CD14-positive monocyte (primary cell): ENCODE data around the gene GAL. TPM values are rescaled to one million over a fixed set of nuclear protein-coding genes. Genes with fewer than 3 reads are reported as not detected.
A peak's percentile ranks its signal among the peaks of the same experiment; 100 is the strongest.

ENCODE experiments used
- DNase-seq, 3 donors: peaks; one replicate each; pipeline ENCODE4 v3.0.0-alpha.2; 2011 to 2022
- H2AFZ ChIP-seq: 2 replicates; pipeline ENCODE4 v1.6.0; 2012; ENCODE audit warnings: mild to moderate bottlenecking, low read depth, low read length, inconsistent platforms; ENCODE audit not compliant: insufficient read depth, poor library complexity, severe bottlenecking
- H3K27ac ChIP-seq, 2 donors: 1 replicate in 1 of 2; 2 replicates in 1 of 2; pipeline ENCODE4 v1.5.1; 2012 to 2013; ENCODE audit warnings: low read length in 2 of 2, control low read depth in 1 of 2, inconsistent platforms in 1 of 2, low read depth in 1 of 2, mild to moderate bottlenecking in 1 of 2
- H3K27me3 ChIP-seq, 2 donors: one replicate each; pipeline versions ENCODE4 v1.6.0 to v1.6.1; 2011 to 2013; ENCODE audit warnings: low read length in 2 of 2; ENCODE audit not compliant: control insufficient read depth in 2 of 2, insufficient read depth in 2 of 2
- H3K36me3 ChIP-seq, 2 donors: replicated peaks in 1 of 2; 1 replicate in 1 of 2; 2 replicates in 1 of 2; pipeline versions ENCODE4 v1.5.1 to v1.6.1; 2012 to 2013; ENCODE audit warnings: low read length in 2 of 2, control low read depth in 1 of 2, inconsistent platforms in 1 of 2, mild to moderate bottlenecking in 1 of 2; ENCODE audit not compliant: insufficient read depth in 2 of 2, control insufficient read depth in 1 of 2
- H3K4me1 ChIP-seq, 2 donors: 1 replicate in 1 of 2; 2 replicates in 1 of 2; pipeline versions ENCODE4 v1.5.1 to v1.6.1; 2012 to 2013; ENCODE audit warnings: low read length in 2 of 2, control low read depth in 1 of 2, inconsistent platforms in 1 of 2, mild to moderate bottlenecking in 1 of 2, moderate library complexity in 1 of 2; ENCODE audit not compliant: insufficient read depth in 2 of 2, control insufficient read depth in 1 of 2
- H3K4me2 ChIP-seq: replicated peaks from 2 replicates; pipeline ENCODE3; 2012; ENCODE audit warnings: low read length, moderate library complexity, mild to moderate bottlenecking; ENCODE audit not compliant: poor library complexity, severe bottlenecking; ENCODE audit errors: extremely low read depth
- H3K4me3 ChIP-seq, 3 experiments: fragments of 200-600 bp in 1 of 3; sonication (generic) in 1 of 3; replicated peaks in 1 of 3; 1 replicate in 2 of 3; 2 replicates in 1 of 3; pipeline ENCODE4 v1.5.1; 2011 to 2013; ENCODE audit warnings: low read length in 3 of 3, mild to moderate bottlenecking in 3 of 3, control low read depth in 2 of 3, low read depth in 2 of 3, inconsistent platforms in 1 of 3, moderate library complexity in 1 of 3
- H3K79me2 ChIP-seq: 2 replicates; pipeline ENCODE4 v1.6.0; 2012; ENCODE audit warnings: mild to moderate bottlenecking, control low read depth, inconsistent platforms, low read length, moderate library complexity; ENCODE audit not compliant: insufficient read depth
- H3K9ac ChIP-seq: 2 replicates; pipeline ENCODE4 v1.6.0; 2017; ENCODE audit warnings: low read length, mild to moderate bottlenecking; ENCODE audit not compliant: insufficient read depth, poor library complexity, severe bottlenecking
- H3K9me3 ChIP-seq, 2 donors: replicated peaks in 1 of 2; 1 replicate in 1 of 2; 2 replicates in 1 of 2; pipeline versions ENCODE4 v1.5.1 to v1.6.1; 2012 to 2013; ENCODE audit warnings: low read length in 2 of 2, control low read depth in 1 of 2; ENCODE audit not compliant: control insufficient read depth in 1 of 2, insufficient read depth in 1 of 2
- H4K20me1 ChIP-seq: 2 replicates; pipeline ENCODE4 v1.6.0; 2012; ENCODE audit warnings: mild to moderate bottlenecking, low read length, control low read depth, moderate library complexity; ENCODE audit not compliant: insufficient read depth
- H3K27ac Mint-ChIP-seq, 7 donors: one replicate each; pipeline ENCODE4 v1.8.0; 2020; ENCODE audit warnings: mild to moderate bottlenecking in 7 of 7, mixed read lengths in 7 of 7, moderate library complexity in 6 of 7, inconsistent platforms in 2 of 7
- H3K27me3 Mint-ChIP-seq, 3 donors: one replicate each; pipeline ENCODE4 v1.8.0; 2021 to 2022; ENCODE audit warnings: low read depth in 3 of 3, mild to moderate bottlenecking in 3 of 3, mixed read lengths in 3 of 3, moderate library complexity in 3 of 3, inconsistent platforms in 1 of 3
- H3K36me3 Mint-ChIP-seq, 2 donors: one replicate each; pipeline ENCODE4 v1.8.0; 2020; ENCODE audit warnings: mixed read lengths in 2 of 2, inconsistent platforms in 1 of 2, mild to moderate bottlenecking in 1 of 2
- H3K4me1 Mint-ChIP-seq: one replicate; pipeline ENCODE4 v1.8.0; 2020; ENCODE audit warnings: mild to moderate bottlenecking, mixed read lengths
- H3K4me3 Mint-ChIP-seq, 2 donors: one replicate each; pipeline ENCODE4 v1.8.0; 2020; ENCODE audit warnings: mild to moderate bottlenecking in 2 of 2, mixed read lengths in 2 of 2, moderate library complexity in 1 of 2
- H3K9me3 Mint-ChIP-seq, 7 donors: one replicate each; pipeline ENCODE4 v1.8.0; 2020 to 2022; ENCODE audit warnings: mixed read lengths in 7 of 7, mild to moderate bottlenecking in 6 of 7, moderate library complexity in 6 of 7, inconsistent platforms in 2 of 7
- WGBS: methylation state at CpG from one replicate; pipeline ENCODE4 v1.1.5; 2013; ENCODE audit warnings: missing lambda C conversion rate; ENCODE audit not compliant: insufficient coverage; 5-methylcytosine and 5-hydroxymethylcytosine counted together
- intact Hi-C, 2 donors: fragments of 100-400 bp; cut with micrococcal nuclease; formaldehyde crosslinking; loops; one replicate each; pipeline versions ENCODE4 v1.15.0 to v1.15.1; 2023
- polyA plus RNA-seq, 3 donors: library from polyadenylated mRNA; depleted of rRNA in 1 of 3; unstranded in 2 of 3; stranded (reverse) in 1 of 3; fragments of 300-500 nt in 2 of 3; fragments of >200 nt in 1 of 3; fragmentation: Illumina TruSeq in 2 of 3; gene quantifications; 1 replicate in 2 of 3; 2 replicates in 1 of 3; pipeline ENCODE4 v1.2.3, GENCODE V29; 2012 to 2021
- TF ChIP-seq, protein P1 (sequence below): fragments of 200-600 bp; IDR thresholded peaks from one replicate; pipeline ENCODE4 v1.8.0; 2022; ENCODE audit warnings: antibody characterized with exemption, mild to moderate bottlenecking

The GAL gene
- polyA plus RNA-seq, 3 donors = not detected

- no peaks in the 10 kb centered on the region for H3K36me3 Mint-ChIP-seq
- no peaks in the 10 kb centered on the region for H3K79me2 ChIP-seq
- no peaks in the 10 kb centered on the region for H3K36me3 ChIP-seq
- no peak overlapping the region for H2AFZ ChIP-seq
- no peak overlapping the region for H3K4me3 Mint-ChIP-seq
- TF ChIP-seq, protein P1, sequence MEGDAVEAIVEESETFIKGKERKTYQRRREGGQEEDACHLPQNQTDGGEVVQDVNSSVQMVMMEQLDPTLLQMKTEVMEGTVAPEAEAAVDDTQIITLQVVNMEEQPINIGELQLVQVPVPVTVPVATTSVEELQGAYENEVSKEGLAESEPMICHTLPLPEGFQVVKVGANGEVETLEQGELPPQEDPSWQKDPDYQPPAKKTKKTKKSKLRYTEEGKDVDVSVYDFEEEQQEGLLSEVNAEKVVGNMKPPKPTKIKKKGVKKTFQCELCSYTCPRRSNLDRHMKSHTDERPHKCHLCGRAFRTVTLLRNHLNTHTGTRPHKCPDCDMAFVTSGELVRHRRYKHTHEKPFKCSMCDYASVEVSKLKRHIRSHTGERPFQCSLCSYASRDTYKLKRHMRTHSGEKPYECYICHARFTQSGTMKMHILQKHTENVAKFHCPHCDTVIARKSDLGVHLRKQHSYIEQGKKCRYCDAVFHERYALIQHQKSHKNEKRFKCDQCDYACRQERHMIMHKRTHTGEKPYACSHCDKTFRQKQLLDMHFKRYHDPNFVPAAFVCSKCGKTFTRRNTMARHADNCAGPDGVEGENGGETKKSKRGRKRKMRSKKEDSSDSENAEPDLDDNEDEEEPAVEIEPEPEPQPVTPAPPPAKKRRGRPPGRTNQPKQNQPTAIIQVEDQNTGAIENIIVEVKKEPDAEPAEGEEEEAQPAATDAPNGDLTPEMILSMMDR = no peak
- no peaks in the 10 kb centered on the region for H4K20me1 ChIP-seq
- 94% methylated on average over 15 of the region's 16 CpGs for WGBS
- H3K9me3 ChIP-seq = peaks cover 11 to 13% of the 10 kb centered on the region in 2 donors
- peaks cover 0 to 19% (median 14%) of the 10 kb centered on the region in 7 donors for H3K9me3 Mint-ChIP-seq
- H3K4me2 ChIP-seq = no peak overlapping the region
- H3K27me3 ChIP-seq = no peaks in the 10 kb centered on the region
- H3K4me3 ChIP-seq = no peak overlapping the region
- no peaks in the 10 kb centered on the region for H3K4me1 ChIP-seq
- DNase-seq = no peak
- peaks cover 2 to 17% (median 11%) of the 10 kb centered on the region in 3 donors for H3K27me3 Mint-ChIP-seq
- H3K27ac ChIP-seq = no peak overlapping the region
- peaks cover 4% of the 10 kb centered on the region for H3K4me1 Mint-ChIP-seq
- H3K27ac Mint-ChIP-seq = peak overlapping the region in 1 of 7 donors; percentile 54
- intact Hi-C loops = no loop called here
- no peak overlapping the region for H3K9ac ChIP-seq
Measured at GRCh38 chr11:68674461-68674860, 9.9 kb upstream of the GAL start.

DNA sequence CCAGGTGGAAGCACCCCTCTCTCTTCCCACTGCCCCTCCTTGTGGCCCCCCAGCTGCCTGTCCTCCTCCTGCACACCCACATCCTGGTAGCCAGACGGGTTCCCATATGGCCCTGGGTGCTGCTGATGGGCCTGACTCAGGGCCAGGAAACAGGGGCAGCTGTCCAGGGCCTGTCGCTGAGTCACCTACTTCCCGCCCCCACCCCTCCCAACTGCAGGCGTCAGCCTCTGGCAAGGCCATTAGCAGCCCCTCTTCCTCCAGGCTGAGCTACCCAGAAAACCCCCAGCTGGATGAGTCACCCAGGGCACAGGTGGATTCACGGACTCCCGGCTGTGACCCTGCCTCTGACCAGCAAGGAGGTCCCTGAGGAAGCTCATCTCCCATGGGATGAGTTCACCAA, 6.9 kb upstream of the GAL start:
- Histone ChIP-seq H2AFZ (no peak overlapping the region), H3K9ac (no peak overlapping the region), H3K27me3 (peaks cover 0 to 3% of the 10 kb centered on the region in 2 donors), H4K20me1 (no peaks in the 10 kb centered on the region), H3K4me1 (no peaks in the 10 kb centered on the region), H3K4me3 (no peak overlapping the region), H3K9me3 (peaks cover 11 to 13% of the 10 kb centered on the region in 2 donors), H3K36me3 (no peaks in the 10 kb centered on the region), H3K4me2 (no peak overlapping the region), H3K27ac (no peak overlapping the region), H3K79me2 (no peaks in the 10 kb centered on the region)
- H3K36me3 Mint-ChIP-seq = no peaks in the 10 kb centered on the region
- intact Hi-C loops = no loop called here
- H3K4me3 Mint-ChIP-seq = no peak overlapping the region
- no peak overlapping the region for H3K27ac Mint-ChIP-seq
- 48% methylated on average over 4 of the region's 6 CpGs for WGBS
- H3K27me3 Mint-ChIP-seq = peaks cover 4 to 25% (median 20%) of the 10 kb centered on the region in 3 donors
- TF ChIP-seq, protein P1 = no peak
- H3K4me1 Mint-ChIP-seq = peaks cover 4% of the 10 kb centered on the region
- DNase-seq = peak in 1 of 3 donors; percentile 47
- peaks cover 0 to 19% (median 15%) of the 10 kb centered on the region in 7 donors for H3K9me3 Mint-ChIP-seq
